Measurements from ENCODE around the gene TSPAN5.

TSPAN5 gene

GRCh38 chr4:98659106-98659592 is 738 bp upstream of the TSPAN5 start:
- Histone ChIP-seq H3K4me3 (replicated peaks; ENCODE audit: low read depth, low read length) (peak overlapping the region; percentile 72), H3K36me3 (ENCODE audit: control insufficient read depth, insufficient read depth, low read length) (no peaks in the 10 kb centered on the region), H3K27me3 (replicated peaks; ENCODE audit: control insufficient read depth, insufficient read depth, low read length) (peaks cover 6% of the 10 kb centered on the region)
- TF ChIP-seq CTCF (IDR thresholded peaks at IDR 0.05; ENCODE audit: insufficient read depth, low read length, poor library complexity, severe bottlenecking), result no peak
- no peak for DNase-seq (ENCODE audit: extremely low read depth, insufficient read length)

- DNase-seq (ENCODE audit: extremely low read depth, insufficient read length), result peak; percentile 12
- peak overlapping the region; percentile 58 for H3K4me3 ChIP-seq (replicated peaks; ENCODE audit: low read depth, low read length)
- no peaks in the 10 kb centered on the region for H3K36me3 ChIP-seq (ENCODE audit: control insufficient read depth, insufficient read depth, low read length)
- TF ChIP-seq CTCF (IDR thresholded peaks at IDR 0.05; ENCODE audit: insufficient read depth, low read length, poor library complexity, severe bottlenecking), result no peak
- H3K27me3 ChIP-seq (replicated peaks; ENCODE audit: control insufficient read depth, insufficient read depth, low read length), result peaks cover 6% of the 10 kb centered on the region
Measured at GRCh38 chr4:98657531-98658286, 702 bp downstream of the TSPAN5 start.

GRCh38 chr4:98656886-98657285 is 1.5 kb downstream of the TSPAN5 start:
- TF ChIP-seq CTCF (IDR thresholded peaks at IDR 0.05; ENCODE audit: insufficient read depth, low read length, poor library complexity, severe bottlenecking), result no peak
- H3K36me3 ChIP-seq (ENCODE audit: control insufficient read depth, insufficient read depth, low read length), result no peaks in the 10 kb centered on the region
- peaks cover 6% of the 10 kb centered on the region for H3K27me3 ChIP-seq (replicated peaks; ENCODE audit: control insufficient read depth, insufficient read depth, low read length)
- H3K4me3 ChIP-seq (replicated peaks; ENCODE audit: low read depth, low read length), result no peak overlapping the region
- DNase-seq (ENCODE audit: extremely low read depth, insufficient read length), result no peak

- TF ChIP-seq CTCF (IDR thresholded peaks at IDR 0.05; ENCODE audit: insufficient read depth, low read length, poor library complexity, severe bottlenecking), result no peak
- Histone ChIP-seq H3K36me3 (ENCODE audit: control insufficient read depth, insufficient read depth, low read length) (no peaks in the 10 kb centered on the region), H3K4me3 (replicated peaks; ENCODE audit: low read depth, low read length) (no peak overlapping the region), H3K27me3 (replicated peaks; ENCODE audit: control insufficient read depth, insufficient read depth, low read length) (peaks cover 6% of the 10 kb centered on the region)
- DNase-seq (ENCODE audit: extremely low read depth, insufficient read length), result no peak
Measured at GRCh38 chr4:98656443-98656842, 2.0 kb downstream of the TSPAN5 start.

- Histone ChIP-seq H3K36me3 (ENCODE audit: control insufficient read depth, insufficient read depth, low read length) (no peaks in the 10 kb centered on the region), H3K4me3 (replicated peaks; ENCODE audit: low read depth, low read length) (no peak overlapping the region), H3K27me3 (replicated peaks; ENCODE audit: control insufficient read depth, insufficient read depth, low read length) (peaks cover 6% of the 10 kb centered on the region)
- no peak for DNase-seq (ENCODE audit: extremely low read depth, insufficient read length)
- TF ChIP-seq CTCF (IDR thresholded peaks at IDR 0.05; ENCODE audit: insufficient read depth, low read length, poor library complexity, severe bottlenecking), result no peak
Measured at GRCh38 chr4:98653890-98654867, 4.2 kb downstream of the TSPAN5 start.

All from GM06990 (cell line).